Thyroid gland (tissue), 4 donors: ENCODE measurements around the gene ZNF436.

ENCODE experiments used
- CTCF ChIP-seq, 6 experiments: fragments of 200-600 bp in 3 of 6; fragments of 450-650 bp in 3 of 6; sonication (generic) in 3 of 6; IDR thresholded peaks; one replicate each; pipeline ENCODE4 v1.5.1; 2016 to 2019; ENCODE audit warnings: antibody characterized with exemption in 6 of 6, mild to moderate bottlenecking in 2 of 6, inconsistent platforms in 1 of 6, moderate library complexity in 1 of 6
- POLR2A ChIP-seq, 2 donors: fragments of 450-650 bp; IDR thresholded peaks; one replicate each; pipeline ENCODE4 v1.6.1; 2017; ENCODE audit warnings: antibody characterized with exemption in 2 of 2, mild to moderate bottlenecking in 2 of 2, moderate library complexity in 1 of 2

GRCh38 chr1:23383577-23384311 lies 14.1 kb upstream of the ZNF436 start:
- TF ChIP-seq POLR2A (IDR thresholded peaks at IDR 0.05) (no peak), CTCF (IDR thresholded peaks at IDR 0.05) (no peak)
